ENCODE data around the gene IFT52.
A peak's percentile ranks its signal among the peaks of the same experiment; 100 is the strongest.
"Not testable (repeated sequence)": the region's sequence is repeated elsewhere in the genome, so short reads cannot be mapped to it uniquely, and the experiment has no call there.

Gene IFT52

GRCh38 chr20:43586641-43587040 is 4.1 kb upstream of the IFT52 start:
- H3K9ac ChIP-seq (ENCODE audit: insufficient read length) = no peak overlapping the region
- H3K36me3 ChIP-seq (ENCODE audit: insufficient read depth, low read length) = no peaks in the 10 kb centered on the region
- no peak overlapping the region for H3K4me3 ChIP-seq
- no peak overlapping the region for H3K27ac ChIP-seq
- no peaks in the 10 kb centered on the region for H3K9me3 ChIP-seq (ENCODE audit: low read depth, low read length)
- no peak for TF ChIP-seq EZH2 (IDR thresholded peaks at IDR 0.05)
- no peak for TF ChIP-seq POLR2AphosphoS5 (IDR thresholded peaks at IDR 0.05; ENCODE audit: borderline replicate concordance, low read depth, low read length)
- TF ChIP-seq FOXP2 (optimal IDR thresholded peaks at IDR 0.05; ENCODE audit: control extremely low read depth, extremely low read length, insufficient read depth) = no peak
- DNase-seq (ENCODE audit: low read depth, low spot score) = no peak

GRCh38 chr20:43588526-43588925 is 2.2 kb upstream of the IFT52 start:
- not testable (repeated sequence) for H3K4me3 ChIP-seq; DNase-seq (ENCODE audit: low read depth, low spot score); H3K9me3 ChIP-seq (ENCODE audit: low read depth, low read length); H3K27ac ChIP-seq; H3K36me3 ChIP-seq (ENCODE audit: insufficient read depth, low read length); H3K9ac ChIP-seq (ENCODE audit: insufficient read length)

- no peak for TF ChIP-seq EZH2 (IDR thresholded peaks at IDR 0.05)
- TF ChIP-seq FOXP2 (optimal IDR thresholded peaks at IDR 0.05; ENCODE audit: control extremely low read depth, extremely low read length, insufficient read depth) = no peak
- TF ChIP-seq POLR2AphosphoS5 (IDR thresholded peaks at IDR 0.05; ENCODE audit: borderline replicate concordance, low read depth, low read length) = no peak
- peak overlapping the region; percentile 95 for H3K4me3 ChIP-seq
- peak overlapping the region; percentile 99 for H3K27ac ChIP-seq
- DNase-seq (ENCODE audit: low read depth, low spot score) = no peak
- peak overlapping the region; percentile 95 for H3K9ac ChIP-seq (ENCODE audit: insufficient read length)
- H3K9me3 ChIP-seq (ENCODE audit: low read depth, low read length) = no peaks in the 10 kb centered on the region
- H3K36me3 ChIP-seq (ENCODE audit: insufficient read depth, low read length) = peaks cover 8% of the 10 kb centered on the region
Measured at GRCh38 chr20:43590036-43590391, 723 bp upstream of the IFT52 start.

- H3K9me3 ChIP-seq (ENCODE audit: low read depth, low read length); H3K4me3 ChIP-seq; H3K27ac ChIP-seq; H3K9ac ChIP-seq (ENCODE audit: insufficient read length); DNase-seq (ENCODE audit: low read depth, low spot score): not testable (repeated sequence)
- peaks cover 38% of the 10 kb centered on the region for H3K36me3 ChIP-seq (ENCODE audit: insufficient read depth, low read length)
Measured at GRCh38 chr20:43601960-43602359, 11.2 kb downstream of the IFT52 start.

GRCh38 chr20:43603124-43603523 is 12.4 kb downstream of the IFT52 start:
- TF ChIP-seq POLR2AphosphoS5 (IDR thresholded peaks at IDR 0.05; ENCODE audit: borderline replicate concordance, low read depth, low read length) (no peak), FOXP2 (optimal IDR thresholded peaks at IDR 0.05; ENCODE audit: control extremely low read depth, extremely low read length, insufficient read depth) (no peak), EZH2 (IDR thresholded peaks at IDR 0.05) (no peak)
- H3K9ac ChIP-seq (ENCODE audit: insufficient read length) = no peak overlapping the region
- no peak overlapping the region for H3K4me3 ChIP-seq
- peaks cover 31% of the 10 kb centered on the region for H3K36me3 ChIP-seq (ENCODE audit: insufficient read depth, low read length)
- peak overlapping the region; percentile 63; the same call in 1 of the 2 replicates for H3K27ac ChIP-seq
- DNase-seq (ENCODE audit: low read depth, low spot score) = no peak
- H3K9me3 ChIP-seq (ENCODE audit: low read depth, low read length) = no peaks in the 10 kb centered on the region

- TF ChIP-seq EZH2 (IDR thresholded peaks at IDR 0.05) (no peak), FOXP2 (optimal IDR thresholded peaks at IDR 0.05; ENCODE audit: control extremely low read depth, extremely low read length, insufficient read depth) (no peak), POLR2AphosphoS5 (IDR thresholded peaks at IDR 0.05; ENCODE audit: borderline replicate concordance, low read depth, low read length) (no peak)
- no peak overlapping the region for H3K9ac ChIP-seq (ENCODE audit: insufficient read length)
Measured at GRCh38 chr20:43605715-43606114, 15.0 kb downstream of the IFT52 start.

GRCh38 chr20:43607278-43607677 is 16.5 kb downstream of the IFT52 start:
- not testable (repeated sequence) for DNase-seq (ENCODE audit: low read depth, low spot score); H3K4me3 ChIP-seq; H3K27ac ChIP-seq; H3K9ac ChIP-seq (ENCODE audit: insufficient read length); H3K9me3 ChIP-seq (ENCODE audit: low read depth, low read length)
- H3K36me3 ChIP-seq (ENCODE audit: insufficient read depth, low read length) = peaks cover 20% of the 10 kb centered on the region

More at GRCh38 chr20:43605715-43606114, 15.0 kb downstream of the IFT52 start:
- no peak for DNase-seq (ENCODE audit: low read depth, low spot score)
- no peak overlapping the region for H3K4me3 ChIP-seq
- no peaks in the 10 kb centered on the region for H3K9me3 ChIP-seq (ENCODE audit: low read depth, low read length)
- H3K27ac ChIP-seq = no peak overlapping the region
- peaks cover 25% of the 10 kb centered on the region for H3K36me3 ChIP-seq (ENCODE audit: insufficient read depth, low read length)

GRCh38 chr20:43631598-43631997 is 40.9 kb downstream of the IFT52 start:
- Histone ChIP-seq H3K27ac (no peak overlapping the region), H3K36me3 (ENCODE audit: insufficient read depth, low read length) (peaks cover 14% of the 10 kb centered on the region), H3K9ac (ENCODE audit: insufficient read length) (no peak overlapping the region), H3K9me3 (ENCODE audit: low read depth, low read length) (no peaks in the 10 kb centered on the region), H3K4me3 (no peak overlapping the region)
- DNase-seq (ENCODE audit: low read depth, low spot score) = no peak
- TF ChIP-seq FOXP2 (optimal IDR thresholded peaks at IDR 0.05; ENCODE audit: control extremely low read depth, extremely low read length, insufficient read depth) (no peak), POLR2AphosphoS5 (IDR thresholded peaks at IDR 0.05; ENCODE audit: borderline replicate concordance, low read depth, low read length) (no peak), EZH2 (IDR thresholded peaks at IDR 0.05) (no peak)

- H3K9ac ChIP-seq (ENCODE audit: insufficient read length) = no peak overlapping the region
Measured at GRCh38 chr20:43636429-43636828, 45.7 kb downstream of the IFT52 start.

More at GRCh38 chr20:43636429-43636828, 45.7 kb downstream of the IFT52 start:
- peaks cover 29% of the 10 kb centered on the region for H3K36me3 ChIP-seq (ENCODE audit: insufficient read depth, low read length)
- no peak for DNase-seq (ENCODE audit: low read depth, low spot score)
- no peak overlapping the region for H3K27ac ChIP-seq
- H3K9me3 ChIP-seq (ENCODE audit: low read depth, low read length) = no peaks in the 10 kb centered on the region
- TF ChIP-seq FOXP2 (optimal IDR thresholded peaks at IDR 0.05; ENCODE audit: control extremely low read depth, extremely low read length, insufficient read depth) = no peak
- no peak for TF ChIP-seq EZH2 (IDR thresholded peaks at IDR 0.05)
- no peak for TF ChIP-seq POLR2AphosphoS5 (IDR thresholded peaks at IDR 0.05; ENCODE audit: borderline replicate concordance, low read depth, low read length)
- H3K4me3 ChIP-seq = no peak overlapping the region

All from SK-N-MC (cell line).